Measurements from ENCODE around the gene DDN. TPM values are rescaled to one million over a fixed set of nuclear protein-coding genes. Genes with fewer than 3 reads are reported as not detected.

DDN gene
- polyA plus RNA-seq, 3 donors = 76.0 to 85.9 (median 81.6) TPM

DNA sequence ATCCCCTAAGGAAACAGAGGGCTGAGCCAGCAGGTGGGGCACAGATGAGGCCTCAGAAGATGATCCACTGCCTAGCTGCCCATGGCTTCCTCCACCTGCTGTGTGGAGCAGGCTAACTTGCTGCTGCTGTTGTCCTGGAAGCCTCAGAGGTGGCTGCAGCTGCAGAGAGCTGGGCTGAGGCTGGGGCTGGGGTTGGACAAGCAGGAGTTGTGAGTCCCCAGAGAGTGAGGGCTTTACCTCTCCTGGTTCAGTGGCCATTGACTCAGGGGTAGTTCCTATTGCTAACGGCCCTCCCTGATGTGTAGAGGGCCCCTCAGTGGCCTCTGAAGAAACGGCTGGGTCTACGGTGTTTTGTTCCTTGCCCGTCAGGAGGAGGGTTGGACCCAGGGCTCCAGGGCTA, 33.1 kb upstream of the DDN start:
- no peak for DNase-seq (ENCODE audit: low read depth in 3 of 3, low spot score in 2 of 3)

DNA sequence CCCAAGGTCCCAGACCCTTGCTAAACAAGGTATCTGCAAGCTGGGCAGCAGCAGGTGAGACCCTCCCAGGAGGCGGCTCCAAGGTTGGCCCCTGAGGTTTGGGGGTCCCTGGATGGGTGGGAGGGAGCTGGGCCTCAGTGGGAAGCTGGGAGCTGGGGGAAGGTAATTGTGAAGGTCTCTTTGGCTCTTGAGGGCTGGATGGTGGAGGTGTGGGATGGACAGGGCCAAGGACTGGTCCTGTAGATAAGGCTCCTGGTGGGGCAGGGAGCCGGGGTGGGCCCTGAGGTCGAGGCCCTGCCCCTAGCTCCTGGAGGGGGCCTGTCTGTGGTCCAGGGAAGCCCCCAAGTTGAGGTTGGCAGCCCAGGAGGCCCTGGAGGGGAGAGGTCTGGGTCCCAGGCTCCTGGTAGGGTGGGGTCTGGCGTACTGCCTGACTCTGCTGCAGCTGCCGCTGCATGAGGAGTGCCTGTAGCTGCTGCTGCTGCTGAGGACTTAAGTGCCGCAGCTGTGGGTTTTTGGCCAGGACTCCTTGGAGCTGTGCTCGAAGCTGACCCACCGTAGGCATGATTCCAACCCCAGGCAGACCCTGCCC, 32.5 kb upstream of the DDN start:
- DNase-seq (ENCODE audit: low read depth in 3 of 3, low spot score in 2 of 3) = no peak

DNA sequence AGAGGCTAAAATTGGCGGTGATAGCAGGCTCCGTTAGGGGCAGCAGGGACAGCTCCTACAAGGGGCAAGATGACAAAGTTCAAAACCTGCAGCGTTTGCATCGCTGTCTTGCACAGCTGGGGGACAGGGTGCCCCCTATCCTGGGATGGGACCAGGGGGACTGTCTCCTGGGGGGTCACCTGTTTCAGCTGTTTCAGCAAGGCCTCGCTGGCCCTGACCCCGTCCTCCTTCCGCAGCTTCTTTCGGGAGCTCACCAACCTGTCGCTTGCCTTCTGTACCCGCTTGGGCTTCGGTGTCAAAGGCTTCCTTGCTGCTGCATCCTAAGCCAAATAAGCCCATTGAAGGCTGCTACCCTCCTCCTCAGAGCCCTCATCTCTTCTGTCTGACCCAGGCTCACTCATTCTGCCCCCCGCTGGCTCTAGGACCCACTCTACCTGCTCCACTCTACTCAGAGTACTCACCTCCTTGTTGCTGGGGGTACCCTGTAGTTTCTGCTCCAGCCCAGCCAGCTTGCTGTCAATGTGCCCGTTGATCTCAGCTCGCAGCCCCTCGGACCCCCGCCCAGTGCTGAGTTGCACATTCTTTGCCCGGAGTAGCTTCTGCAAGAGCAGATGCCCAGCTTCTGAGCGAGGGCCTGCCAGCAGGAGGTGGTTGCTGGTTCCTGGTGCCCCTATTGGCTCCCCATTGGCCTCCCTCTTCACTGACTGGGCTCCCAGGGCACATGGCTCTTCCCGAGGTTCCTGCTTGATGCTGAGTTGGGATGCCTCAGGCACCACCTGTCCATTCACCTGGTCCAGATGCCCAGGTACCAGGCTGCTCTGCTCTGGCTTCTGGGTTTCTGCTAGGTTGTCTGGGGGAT, 31.8 kb upstream of the DDN start:
- DNase-seq (ENCODE audit: low read depth in 3 of 3, low spot score in 2 of 3) = no peak

DNA sequence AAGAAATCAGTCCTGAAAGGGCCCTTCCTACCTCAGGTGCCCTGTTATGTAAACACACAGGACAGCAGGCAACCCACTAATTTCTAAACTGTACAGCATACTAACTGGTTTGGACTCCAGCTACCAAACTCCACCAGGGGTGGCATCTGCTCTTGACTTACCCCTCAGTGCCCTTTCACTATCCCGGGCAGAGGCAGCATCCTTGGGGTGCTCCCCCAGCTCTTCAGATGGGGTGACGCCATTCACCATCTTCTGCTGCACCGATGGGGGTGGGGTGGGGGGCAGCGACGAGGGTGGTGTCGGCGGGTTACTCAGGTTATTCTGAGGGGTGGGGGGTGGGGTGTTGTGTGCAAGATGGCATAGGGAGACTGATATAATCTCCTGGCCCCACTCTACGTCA, 30.9 kb upstream of the DDN start:
- DNase-seq (ENCODE audit: low read depth in 3 of 3, low spot score in 2 of 3) = no peak

DNA sequence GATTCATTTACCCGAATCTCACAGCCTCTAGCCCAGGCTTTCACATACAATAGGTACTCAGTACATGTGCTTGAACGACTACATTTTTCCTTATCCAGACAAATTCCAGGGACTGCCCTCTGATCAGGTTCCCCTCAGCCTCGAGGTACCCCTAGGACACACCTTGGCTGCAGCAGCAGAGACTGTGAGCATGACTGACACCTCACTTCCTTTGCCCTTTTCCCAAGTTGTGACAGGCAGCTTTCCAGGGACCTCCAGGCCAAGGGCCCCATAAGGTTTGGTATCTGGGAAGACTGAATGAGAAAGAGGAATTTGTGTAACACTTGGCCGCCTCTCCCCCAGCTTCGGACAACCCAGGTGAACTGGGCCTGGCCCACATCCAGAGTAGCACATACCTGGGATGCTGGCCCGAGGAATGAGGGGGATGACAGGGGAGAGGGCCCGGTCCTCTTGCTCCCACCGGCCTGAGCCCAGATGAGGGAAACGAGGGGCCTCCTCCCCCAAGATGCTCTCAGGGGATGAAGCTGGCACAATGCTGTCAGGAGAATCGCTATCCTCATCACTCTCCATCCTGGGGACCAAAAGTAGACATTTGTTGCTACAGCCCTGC, 29.6 kb upstream of the DDN start:
- DNase-seq (ENCODE audit: low read depth in 3 of 3, low spot score in 2 of 3) = no peak

DNA sequence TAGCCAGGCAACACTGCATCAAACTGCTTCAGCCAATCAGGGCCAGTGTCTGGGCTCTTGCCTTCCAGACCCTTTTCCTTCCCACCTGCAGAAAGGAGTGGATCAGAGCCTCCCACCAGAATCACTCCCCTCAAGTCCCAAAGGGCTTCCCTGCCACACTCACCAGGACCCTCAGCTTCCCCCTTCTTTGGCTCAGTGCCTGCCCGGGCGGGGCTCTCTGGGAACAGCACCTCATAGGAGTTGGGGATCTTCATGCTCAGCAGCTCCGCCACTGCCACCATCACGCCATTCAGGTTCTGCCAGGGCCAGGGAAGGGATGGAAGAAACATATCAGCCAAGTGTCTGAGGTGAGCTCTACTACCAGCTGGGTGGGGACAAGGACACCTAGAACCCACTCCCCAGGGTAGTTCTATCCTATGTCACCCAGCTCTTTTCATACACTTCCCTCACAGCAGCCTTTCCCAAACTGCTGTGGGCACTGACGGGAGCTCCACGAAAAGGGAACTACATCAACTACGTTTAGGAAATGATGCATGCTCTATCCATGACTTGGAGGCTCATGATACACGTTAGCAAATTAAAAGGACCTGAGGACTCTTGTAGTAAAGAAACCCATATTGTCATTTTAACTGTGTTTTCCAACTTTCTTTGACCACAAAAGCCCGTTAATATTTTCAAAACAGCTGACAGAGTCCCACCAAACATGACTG, 28.8 kb upstream of the DDN start:
- DNase-seq (ENCODE audit: low read depth in 3 of 3, low spot score in 2 of 3) = no peak

DNA sequence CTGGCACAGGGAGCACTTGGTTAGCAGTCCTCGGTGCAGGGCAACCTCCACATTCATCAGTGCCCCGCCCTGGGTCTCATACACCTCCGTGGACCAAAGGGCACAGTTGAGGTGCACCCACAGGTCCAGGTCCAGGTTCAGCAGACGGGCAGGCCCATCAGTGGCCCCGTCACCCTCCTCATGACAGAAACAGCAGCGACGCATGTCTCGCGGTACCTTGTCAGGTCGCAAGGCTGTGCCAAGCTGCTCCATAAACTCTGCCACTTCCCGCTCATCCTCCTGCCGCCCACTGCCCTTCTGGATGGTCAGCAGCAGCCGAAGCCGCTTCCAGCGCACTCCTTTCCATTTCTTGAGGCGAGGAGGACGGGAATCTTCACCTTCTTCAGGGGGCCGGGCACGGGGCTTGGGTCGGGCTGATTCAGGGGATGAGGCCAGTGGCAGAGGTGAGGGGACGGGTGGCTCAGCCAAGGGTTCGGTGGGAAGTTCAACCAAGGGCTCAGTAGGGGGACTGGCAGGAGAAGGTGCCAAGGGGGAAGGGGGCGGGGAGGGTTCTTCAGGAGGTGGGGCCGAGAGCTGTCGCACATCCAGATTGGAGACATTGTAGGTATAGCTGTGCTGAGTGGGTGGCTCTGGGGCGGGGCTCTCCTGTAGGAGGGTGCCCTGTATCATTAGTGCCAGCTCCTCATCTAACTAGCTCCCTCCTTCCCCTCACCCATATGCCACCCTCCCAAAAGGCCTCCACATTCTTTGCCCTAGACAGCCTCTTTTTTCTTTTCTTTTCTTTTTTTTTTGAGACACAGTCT, 27.7 kb upstream of the DDN start:
- no peak for DNase-seq (ENCODE audit: low read depth in 3 of 3, low spot score in 2 of 3)

DNA sequence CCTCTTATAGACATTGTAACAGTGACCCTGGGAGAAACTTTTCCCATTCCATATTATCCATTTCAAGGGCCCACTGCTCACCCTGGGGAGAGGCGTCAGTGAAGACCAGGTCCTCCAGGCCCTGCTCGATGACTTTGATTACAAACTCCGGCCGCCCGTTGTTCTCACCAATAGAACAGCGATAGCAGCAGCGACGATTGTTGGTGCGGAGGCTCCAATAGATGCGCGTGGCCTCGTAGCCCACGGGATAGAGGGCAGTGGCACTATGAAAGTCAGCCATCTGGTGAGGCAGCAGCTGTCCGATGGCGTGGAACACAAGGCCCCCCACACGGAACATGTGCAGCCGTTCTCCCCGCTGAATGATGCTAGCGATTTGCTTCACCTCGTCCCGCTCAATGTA, 26.9 kb upstream of the DDN start:
- no peak for DNase-seq (ENCODE audit: low read depth in 3 of 3, low spot score in 2 of 3)

DNA sequence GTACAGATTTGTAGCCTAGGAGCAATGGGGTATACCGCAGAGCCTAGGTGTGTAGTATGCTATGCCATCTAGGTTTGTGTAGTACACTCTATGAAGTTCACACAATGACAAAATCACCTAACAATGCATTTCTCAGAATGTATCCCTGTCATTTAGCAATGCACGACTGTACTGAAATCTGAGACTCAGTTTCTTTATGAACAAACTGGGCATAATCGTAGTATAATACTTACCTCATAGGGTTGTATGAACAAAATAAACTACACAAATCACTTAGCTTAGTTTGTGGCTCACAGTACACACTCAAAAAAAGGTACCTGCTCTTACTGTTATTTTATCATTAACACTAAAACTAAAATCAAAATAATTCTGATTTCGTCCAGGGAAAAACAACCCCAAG, 26.3 kb upstream of the DDN start:
- DNase-seq (ENCODE audit: low read depth in 3 of 3, low spot score in 2 of 3) = no peak

DNA sequence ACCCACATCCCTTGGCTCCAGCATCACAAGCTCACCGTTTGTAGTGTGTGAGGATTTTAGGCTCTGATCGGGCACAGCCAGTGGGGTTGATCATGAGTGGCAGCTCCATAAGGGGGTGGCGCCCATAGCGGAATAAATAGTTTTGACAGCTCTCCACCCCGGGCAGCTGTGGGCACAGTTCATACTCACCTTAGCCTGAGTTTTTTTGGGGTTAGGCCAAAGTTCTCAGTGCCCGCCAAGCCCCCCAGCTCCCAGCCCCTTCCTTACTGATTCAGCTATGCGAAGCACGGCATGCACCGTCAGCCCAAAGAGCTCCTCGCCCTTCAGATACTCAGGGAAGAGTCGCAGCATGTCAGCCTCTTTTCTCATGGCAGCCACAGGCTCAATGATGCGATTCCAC, 25.4 kb upstream of the DDN start:
- DNase-seq (ENCODE audit: low read depth in 3 of 3, low spot score in 2 of 3) = no peak

DNA sequence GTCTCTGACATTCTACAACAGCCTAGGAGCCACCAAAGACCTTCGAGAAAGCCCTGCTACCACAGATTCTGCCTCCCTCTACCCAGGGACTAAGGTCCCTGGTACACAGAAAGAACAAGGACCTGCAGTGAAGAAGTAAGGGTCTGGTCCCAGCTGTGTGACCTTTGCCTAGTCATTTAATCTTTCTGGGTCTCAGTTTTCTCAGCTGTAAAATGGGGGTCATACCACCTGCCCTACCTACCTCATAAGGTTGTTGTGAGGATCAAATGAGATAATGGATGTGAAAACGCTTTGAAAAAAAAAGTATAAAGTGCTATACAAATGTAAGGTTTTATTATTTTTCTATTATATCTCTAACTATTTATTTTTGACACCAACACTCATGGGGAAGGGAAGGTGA, 24.6 kb upstream of the DDN start:
- DNase-seq (ENCODE audit: low read depth in 3 of 3, low spot score in 2 of 3) = no peak

DNA sequence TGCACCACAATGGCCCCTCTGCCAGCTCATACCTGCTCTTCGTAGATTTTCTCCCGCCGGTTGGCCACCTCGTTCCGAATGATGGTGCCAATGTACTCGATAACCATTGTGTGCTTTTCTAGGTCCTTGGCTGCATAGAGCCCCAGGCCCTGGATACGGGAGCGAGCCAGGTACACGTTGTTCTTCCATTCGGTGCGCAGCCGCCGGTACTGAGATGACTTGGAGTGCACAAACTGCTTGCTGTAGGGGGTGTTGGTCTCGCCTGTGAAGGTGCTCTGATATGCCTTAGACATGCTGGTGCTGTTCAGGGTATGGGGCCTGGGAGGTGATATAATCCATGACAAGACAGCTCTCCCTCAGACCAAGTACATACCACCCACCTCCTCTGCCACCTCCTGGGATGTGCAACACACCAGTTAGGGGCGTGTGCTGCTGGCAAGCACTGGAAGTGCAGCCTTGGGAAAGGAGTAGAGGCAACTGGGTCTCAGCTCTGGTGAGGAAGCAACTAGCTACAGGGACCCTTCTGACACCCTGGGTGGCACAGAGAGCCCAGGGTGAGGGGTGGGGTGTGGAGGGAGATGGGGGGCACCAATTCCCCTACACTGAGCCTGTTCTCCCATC, 23.5 kb upstream of the DDN start:
- no peak for DNase-seq (ENCODE audit: low read depth in 3 of 3, low spot score in 2 of 3)

DNA sequence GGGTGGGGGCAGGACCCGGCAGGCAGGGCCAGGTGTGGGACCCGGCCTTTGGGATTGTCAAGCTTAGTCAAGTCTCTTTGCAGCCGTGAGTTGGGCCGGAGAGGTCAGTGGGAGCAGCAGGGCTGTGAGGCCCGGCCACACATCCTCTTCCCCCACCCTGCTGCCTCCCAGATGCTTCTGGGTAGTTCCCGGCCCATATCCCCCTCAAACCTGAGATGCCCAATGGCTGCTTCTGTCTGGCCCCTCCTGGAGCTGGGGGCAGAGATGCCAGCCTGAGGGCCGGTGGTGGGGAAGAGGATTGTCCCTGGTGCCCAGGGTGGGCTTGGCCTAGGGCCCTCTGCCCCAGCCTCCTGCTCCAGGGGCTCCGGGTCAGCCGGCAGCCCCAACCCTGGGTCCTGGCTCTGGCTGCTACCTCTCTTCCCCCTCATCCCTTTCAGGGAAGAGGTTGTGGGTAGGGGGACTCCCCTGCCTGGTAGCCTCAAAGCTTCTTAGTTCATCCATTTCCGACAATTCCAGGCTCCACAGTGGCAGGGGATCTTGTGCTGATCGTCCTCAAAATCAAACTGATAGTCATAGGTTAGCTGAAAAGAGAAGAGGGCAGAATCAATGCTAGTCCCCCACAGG, 22.2 kb upstream of the DDN start:
- no peak for DNase-seq (ENCODE audit: low read depth in 3 of 3, low spot score in 2 of 3)

DNA sequence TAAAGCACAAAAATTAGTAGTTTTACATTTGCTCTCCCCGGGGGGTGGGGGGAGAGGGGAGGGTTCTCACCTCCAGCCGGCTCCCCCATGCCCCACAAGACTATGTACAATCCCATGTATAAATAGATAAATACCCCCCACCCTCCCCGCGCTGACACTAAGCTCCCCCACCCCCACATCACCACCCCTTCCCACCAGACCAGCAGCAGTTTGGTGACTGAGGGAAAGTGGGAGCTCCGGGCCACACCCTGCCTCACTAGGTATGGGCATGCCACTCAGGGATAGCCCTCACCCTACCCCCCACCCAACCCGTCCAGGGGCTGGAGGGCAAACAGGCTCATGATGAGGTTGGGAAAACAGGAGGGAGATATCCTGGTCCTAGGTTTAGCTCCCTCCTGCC, 21.3 kb upstream of the DDN start:
- no peak for DNase-seq (ENCODE audit: low read depth in 3 of 3, low spot score in 2 of 3)

DNA sequence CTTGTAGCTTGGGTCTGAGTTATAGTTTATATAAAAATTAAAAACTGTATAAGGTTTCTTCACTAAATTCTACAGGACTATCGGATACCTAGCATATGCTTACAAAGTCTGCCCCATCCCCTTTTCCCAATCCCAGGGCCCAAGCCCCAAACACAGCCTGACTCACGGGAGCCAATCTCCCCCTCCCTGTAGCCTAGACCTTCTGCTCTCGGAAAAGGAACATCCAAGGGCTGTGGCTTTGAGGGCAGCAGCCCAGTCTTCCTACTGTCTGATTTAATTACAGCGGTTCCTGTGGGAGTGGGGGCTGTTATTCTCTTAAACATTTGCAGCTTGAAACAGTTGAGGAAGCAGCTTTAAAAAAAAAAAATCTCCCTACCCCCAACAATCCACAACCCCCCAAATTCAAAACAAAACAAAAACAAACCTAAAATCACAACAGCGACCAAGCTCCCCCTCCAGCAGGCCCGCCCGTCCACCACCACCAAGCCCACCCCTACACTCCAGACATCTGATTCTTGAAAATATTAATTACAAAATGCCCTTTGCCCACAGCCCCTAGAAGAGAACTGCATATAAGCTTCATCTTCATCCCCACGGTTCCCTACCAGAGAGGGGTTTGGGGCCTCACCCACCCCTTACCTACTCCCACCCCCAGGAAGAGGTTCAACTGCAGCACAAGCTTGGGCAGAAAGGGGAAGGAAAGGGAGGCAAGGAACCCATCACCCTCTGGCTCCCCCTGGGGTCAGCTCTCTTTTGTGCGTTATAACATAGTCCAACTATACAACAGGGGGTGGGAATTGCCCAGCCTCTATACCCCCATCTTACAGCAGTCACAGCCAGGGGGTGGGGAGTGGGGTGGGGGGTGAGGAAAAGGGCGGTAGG, 20.5 kb upstream of the DDN start:
- no peak for DNase-seq (ENCODE audit: low read depth in 3 of 3, low spot score in 2 of 3)

DNA sequence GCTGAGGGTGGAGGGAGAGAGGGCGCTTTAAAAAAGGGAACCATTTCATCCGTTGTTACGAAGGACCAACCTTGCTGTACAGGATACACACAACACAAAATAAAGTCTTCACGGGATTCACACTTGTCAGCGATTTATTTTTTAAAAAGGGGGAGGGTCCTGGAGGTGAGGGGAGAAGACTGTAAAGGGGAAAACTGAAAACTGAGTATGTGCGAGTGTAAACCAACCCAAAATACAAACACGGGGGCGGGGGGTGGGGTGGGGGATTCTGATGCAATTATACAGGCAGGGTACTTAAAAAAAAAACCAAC, 19.9 kb upstream of the DDN start:
- no peak for DNase-seq (ENCODE audit: low read depth in 3 of 3, low spot score in 2 of 3)

DNA sequence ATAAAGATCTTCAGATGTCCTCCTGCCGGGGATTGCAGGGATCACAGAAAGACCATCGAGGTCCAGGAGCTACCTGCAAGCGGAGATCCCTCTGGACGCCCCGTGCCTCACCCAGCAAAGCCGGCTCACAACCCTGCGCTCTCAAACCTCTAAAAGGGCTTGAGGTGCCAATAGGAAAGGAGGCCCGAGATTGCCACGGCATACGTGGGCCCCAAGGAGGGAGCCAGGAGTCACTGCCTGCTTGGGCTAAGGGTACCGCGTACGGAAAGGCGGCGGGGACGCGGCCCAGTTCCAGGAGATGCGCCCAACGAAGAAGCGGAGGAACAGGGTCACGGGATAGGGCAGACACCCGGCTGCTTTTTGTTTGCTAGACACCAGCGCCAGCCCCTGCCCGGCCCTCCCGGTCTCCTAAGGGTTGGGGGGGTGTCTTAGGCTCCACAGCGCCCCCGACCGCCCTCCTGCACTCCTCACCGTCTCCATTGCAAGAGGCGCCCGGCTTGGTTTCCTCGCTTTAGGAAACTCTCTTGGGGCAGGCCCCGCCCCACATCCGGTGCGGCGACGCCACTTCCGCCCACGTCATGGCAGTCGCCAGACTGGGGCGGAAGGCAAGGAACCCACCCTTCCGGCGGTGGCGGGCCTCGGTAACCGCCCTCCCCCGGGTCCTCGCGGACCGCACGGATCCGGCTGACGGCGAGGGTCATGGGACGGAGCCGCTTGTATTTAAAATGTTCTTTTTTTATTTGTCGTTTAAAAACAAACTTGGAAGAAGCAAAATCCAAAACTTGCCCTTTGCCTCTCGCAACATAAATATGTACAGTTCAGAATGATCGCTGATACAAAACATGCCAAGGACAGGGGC, 19.3 kb upstream of the DDN start, which contains the start of gene PRKAG1:
TSS of gene PRKAG1 (minus strand) at position 516 of the 859 bp plus-strand sequence. CDS start at position 480, 36 bp downstream.
- peak; percentile 87 to 95 (median 95) for DNase-seq (ENCODE audit: low read depth in 3 of 3, low spot score in 2 of 3)

DNA sequence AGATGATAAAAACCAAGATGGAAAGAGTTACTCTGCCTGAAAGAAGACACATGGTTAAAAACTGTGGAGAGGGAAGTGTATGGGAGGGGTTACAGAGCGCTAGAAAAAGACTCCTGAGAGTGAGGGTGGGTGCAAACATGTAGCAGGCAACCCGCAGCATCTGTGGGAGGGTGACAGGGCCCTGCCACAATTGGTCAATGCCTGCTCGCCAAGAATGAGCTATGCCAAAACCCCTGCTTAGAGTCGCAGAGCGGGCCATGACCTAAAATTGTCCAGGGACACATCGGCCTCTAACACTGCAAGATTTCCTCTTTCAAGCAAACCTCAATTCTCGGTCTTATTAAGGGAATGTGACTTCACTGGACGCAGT, 18.7 kb upstream of the DDN start:
- DNase-seq (ENCODE audit: low read depth in 3 of 3, low spot score in 2 of 3) = no peak
